ENCODE results near the gene RHOG.
A peak's percentile ranks its signal among the peaks of the same experiment; 100 is the strongest.

Gene RHOG

GRCh38 chr11:3886985-3887384, 46.2 kb upstream of the RHOG start:
- no peaks in the 10 kb centered on the region for H3K27me3 ChIP-seq (replicated peaks; ENCODE audit: insufficient read depth, low read length)
- H3K4me2 ChIP-seq (ENCODE audit: low read depth, low read length), result no peak overlapping the region
- no peak for TF ChIP-seq EZH2phosphoT487 (IDR thresholded peaks at IDR 0.05; ENCODE audit: low read length)
- no peak for TF ChIP-seq EZH2 (optimal IDR thresholded peaks at IDR 0.05; ENCODE audit: low read depth, low read length)
- TF ChIP-seq CTCF (IDR thresholded peaks at IDR 0.05; ENCODE audit: low read length), result no peak
- peaks cover 4% of the 10 kb centered on the region; the same call in 1 of the 2 replicates for H4K20me1 ChIP-seq (ENCODE audit: insufficient read depth, low read length)
- no peak overlapping the region for H3K27ac ChIP-seq (ENCODE audit: low read length)
- H3K4me3 ChIP-seq (ENCODE audit: low read length), result no peak overlapping the region
- no peaks in the 10 kb centered on the region for H3F3A ChIP-seq (ENCODE audit: insufficient read depth, low read length)
- no peak overlapping the region for H2AFZ ChIP-seq (ENCODE audit: low read length)
- H3K9me2 ChIP-seq (replicated peaks; ENCODE audit: insufficient read depth, low read length), result no peaks in the 10 kb centered on the region
- no peak for DNase-seq
- H3K4me1 ChIP-seq (ENCODE audit: low read length), result 0 out of 2 replicates have a peak, but pooled peaks cover 3% of the 10 kb centered on the region
- H3K79me2 ChIP-seq (ENCODE audit: low read length), result peaks cover 92% of the 10 kb centered on the region
- no peaks in the 10 kb centered on the region for H3K9me3 ChIP-seq (replicated peaks; ENCODE audit: insufficient read depth, low read length)
- no peaks in the 10 kb centered on the region for H3K36me3 ChIP-seq (replicated peaks; ENCODE audit: insufficient read depth, low read length)
- no peak overlapping the region for H3K9ac ChIP-seq (ENCODE audit: low read length)

- TF ChIP-seq CTCF (IDR thresholded peaks at IDR 0.05; ENCODE audit: low read length) (no peak), EZH2phosphoT487 (IDR thresholded peaks at IDR 0.05; ENCODE audit: low read length) (no peak)
- Histone ChIP-seq H4K20me1 (ENCODE audit: insufficient read depth, low read length) (peaks cover 4% of the 10 kb centered on the region; the same call in 1 of the 2 replicates), H3K27me3 (replicated peaks; ENCODE audit: insufficient read depth, low read length) (no peaks in the 10 kb centered on the region), H3K27ac (ENCODE audit: low read length) (no peak overlapping the region), H3K36me3 (replicated peaks; ENCODE audit: insufficient read depth, low read length) (no peaks in the 10 kb centered on the region), H3K9me2 (replicated peaks; ENCODE audit: insufficient read depth, low read length) (no peaks in the 10 kb centered on the region), H3K4me2 (ENCODE audit: low read depth, low read length) (no peak overlapping the region), H3K4me3 (ENCODE audit: low read length) (no peak overlapping the region), H2AFZ (ENCODE audit: low read length) (no peak overlapping the region), H3K9me3 (replicated peaks; ENCODE audit: insufficient read depth, low read length) (no peaks in the 10 kb centered on the region), H3K9ac (ENCODE audit: low read length) (no peak overlapping the region), H3K79me2 (ENCODE audit: low read length) (peaks cover 93% of the 10 kb centered on the region), H3K4me1 (ENCODE audit: low read length) (0 out of 2 replicates have a peak, but pooled peaks cover 3% of the 10 kb centered on the region), H3F3A (ENCODE audit: insufficient read depth, low read length) (no peaks in the 10 kb centered on the region)
- DNase-seq, result no peak
These were observed 45.1 kb upstream of the RHOG start for GRCh38 chr11:3885855-3886254.

GRCh38 chr11:3882655-3883054, 41.9 kb upstream of the RHOG start:
- Histone ChIP-seq H3K27ac (ENCODE audit: low read length) (no peak overlapping the region), H3K27me3 (replicated peaks; ENCODE audit: insufficient read depth, low read length) (no peaks in the 10 kb centered on the region), H3K4me2 (ENCODE audit: low read depth, low read length) (no peak overlapping the region), H3K9ac (ENCODE audit: low read length) (no peak overlapping the region), H3K79me2 (ENCODE audit: low read length) (peaks cover 94% of the 10 kb centered on the region), H2AFZ (ENCODE audit: low read length) (no peak overlapping the region), H3K4me1 (ENCODE audit: low read length) (peaks cover 24% of the 10 kb centered on the region), H3K9me3 (replicated peaks; ENCODE audit: insufficient read depth, low read length) (no peaks in the 10 kb centered on the region), H3K36me3 (replicated peaks; ENCODE audit: insufficient read depth, low read length) (no peaks in the 10 kb centered on the region), H4K20me1 (ENCODE audit: insufficient read depth, low read length) (peaks cover 9% of the 10 kb centered on the region; the same call in 1 of the 2 replicates), H3K9me2 (replicated peaks; ENCODE audit: insufficient read depth, low read length) (no peaks in the 10 kb centered on the region), H3F3A (ENCODE audit: insufficient read depth, low read length) (no peaks in the 10 kb centered on the region), H3K4me3 (ENCODE audit: low read length) (no peak overlapping the region)
- TF ChIP-seq CTCF (IDR thresholded peaks at IDR 0.05; ENCODE audit: low read length) (0 out of 2 replicates have a peak, but pooled peaks have one; percentile 13), EZH2 (optimal IDR thresholded peaks at IDR 0.05; ENCODE audit: low read depth, low read length) (no peak)
- DNase-seq, result no peak

Measured in MM.1S (cell line).